HL-60 (cell line): ENCODE results near the gene SLC17A9.

Experiments
- DNase-seq, 2 experiments: peaks; one replicate each; pipeline ENCODE4 v3.0.0-alpha.2; 2010 to 2020; ENCODE audit warnings: low read depth in 1 of 2, low spot score in 1 of 2
- H3K27ac ChIP-seq: fragments of 250-450 bp; sonication (Bioruptor Pico); replicated peaks from 2 replicates; pipeline ENCODE4 v1.5.1; 2020; ENCODE audit warnings: mild to moderate bottlenecking, moderate library complexity
- H3K27me3 ChIP-seq: fragments of 250-450 bp; sonication (Bioruptor Pico); 2 replicates; pipeline ENCODE4 v1.5.1; 2021; ENCODE audit warnings: mild to moderate bottlenecking, moderate library complexity; ENCODE audit not compliant: insufficient read depth, poor library complexity, severe bottlenecking
- H3K4me3 ChIP-seq: replicated peaks from 2 replicates; pipeline ENCODE4 v1.5.1; 2011; ENCODE audit warnings: mild to moderate bottlenecking, control low read depth, low read length; ENCODE audit not compliant: insufficient read depth
- GABPA ChIP-seq: IDR thresholded peaks from 2 replicates; pipeline ENCODE4 v1.6.1; 2012; ENCODE audit warnings: low read depth
- POLR2AphosphoS5 ChIP-seq: IDR thresholded peaks from 2 replicates; pipeline ENCODE4 v1.6.1; 2012; ENCODE audit warnings: low read depth
- SPI1 ChIP-seq: IDR thresholded peaks from 2 replicates; pipeline ENCODE4 v1.6.1; 2012; ENCODE audit warnings: low read depth, mild to moderate bottlenecking, borderline replicate concordance
- TF ChIP-seq, protein P1 (sequence below): IDR thresholded peaks from 2 replicates; pipeline ENCODE4 v1.6.1; 2012; ENCODE audit warnings: low read depth; ENCODE audit not compliant: insufficient replicate concordance
- TF ChIP-seq, protein P2 (sequence below): IDR thresholded peaks from one replicate; pipeline ENCODE4 v1.5.1; 2011; ENCODE audit warnings: low read length, control low read depth, inconsistent platforms; ENCODE audit not compliant: insufficient read depth

The SLC17A9 gene

DNA sequence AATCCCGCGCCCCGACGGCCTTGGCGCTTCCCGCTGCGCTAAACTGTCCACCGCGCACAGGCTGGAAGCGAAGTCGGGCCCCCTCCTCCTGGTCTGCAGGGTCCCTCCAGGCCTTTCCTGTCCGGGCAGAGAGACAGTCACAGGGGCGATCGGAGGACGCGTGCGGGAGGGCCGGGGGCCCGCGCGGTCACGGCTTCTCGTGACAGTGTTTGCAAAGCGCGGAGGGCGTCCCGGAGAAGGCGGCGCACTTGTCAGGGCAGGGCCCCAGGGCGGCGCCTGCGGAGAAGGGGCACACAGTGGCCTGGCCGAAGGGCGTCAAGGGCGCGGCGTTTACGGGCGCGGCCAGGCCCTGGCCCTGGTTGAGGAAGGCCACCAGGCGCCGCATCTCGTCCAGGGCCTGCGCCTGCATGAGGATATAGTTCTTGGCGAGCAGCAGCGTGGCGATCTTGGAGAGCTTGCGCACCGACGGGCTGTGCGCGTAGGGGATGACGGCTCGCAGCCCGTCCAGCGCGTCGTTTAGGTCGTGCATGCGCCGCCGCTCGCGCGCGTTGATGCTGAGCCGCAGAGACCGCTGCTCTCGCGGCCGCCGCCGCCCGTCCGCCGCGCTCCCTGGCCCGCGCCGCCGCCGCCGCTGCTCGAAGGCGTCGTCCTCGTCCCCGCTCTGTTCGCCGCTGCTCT lies 53.5 kb downstream of the SLC17A9 start:
- no peak overlapping the region for H3K4me3 ChIP-seq
- no peak for DNase-seq
- H3K27ac ChIP-seq, result no peak overlapping the region
- peaks cover 76% of the 10 kb centered on the region for H3K27me3 ChIP-seq
- TF ChIP-seq GABPA (no peak), SPI1 (no peak), POLR2AphosphoS5 (no peak)
- TF ChIP-seq, protein P1, sequence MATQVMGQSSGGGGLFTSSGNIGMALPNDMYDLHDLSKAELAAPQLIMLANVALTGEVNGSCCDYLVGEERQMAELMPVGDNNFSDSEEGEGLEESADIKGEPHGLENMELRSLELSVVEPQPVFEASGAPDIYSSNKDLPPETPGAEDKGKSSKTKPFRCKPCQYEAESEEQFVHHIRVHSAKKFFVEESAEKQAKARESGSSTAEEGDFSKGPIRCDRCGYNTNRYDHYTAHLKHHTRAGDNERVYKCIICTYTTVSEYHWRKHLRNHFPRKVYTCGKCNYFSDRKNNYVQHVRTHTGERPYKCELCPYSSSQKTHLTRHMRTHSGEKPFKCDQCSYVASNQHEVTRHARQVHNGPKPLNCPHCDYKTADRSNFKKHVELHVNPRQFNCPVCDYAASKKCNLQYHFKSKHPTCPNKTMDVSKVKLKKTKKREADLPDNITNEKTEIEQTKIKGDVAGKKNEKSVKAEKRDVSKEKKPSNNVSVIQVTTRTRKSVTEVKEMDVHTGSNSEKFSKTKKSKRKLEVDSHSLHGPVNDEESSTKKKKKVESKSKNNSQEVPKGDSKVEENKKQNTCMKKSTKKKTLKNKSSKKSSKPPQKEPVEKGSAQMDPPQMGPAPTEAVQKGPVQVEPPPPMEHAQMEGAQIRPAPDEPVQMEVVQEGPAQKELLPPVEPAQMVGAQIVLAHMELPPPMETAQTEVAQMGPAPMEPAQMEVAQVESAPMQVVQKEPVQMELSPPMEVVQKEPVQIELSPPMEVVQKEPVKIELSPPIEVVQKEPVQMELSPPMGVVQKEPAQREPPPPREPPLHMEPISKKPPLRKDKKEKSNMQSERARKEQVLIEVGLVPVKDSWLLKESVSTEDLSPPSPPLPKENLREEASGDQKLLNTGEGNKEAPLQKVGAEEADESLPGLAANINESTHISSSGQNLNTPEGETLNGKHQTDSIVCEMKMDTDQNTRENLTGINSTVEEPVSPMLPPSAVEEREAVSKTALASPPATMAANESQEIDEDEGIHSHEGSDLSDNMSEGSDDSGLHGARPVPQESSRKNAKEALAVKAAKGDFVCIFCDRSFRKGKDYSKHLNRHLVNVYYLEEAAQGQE, result no peak
- TF ChIP-seq, protein P2, sequence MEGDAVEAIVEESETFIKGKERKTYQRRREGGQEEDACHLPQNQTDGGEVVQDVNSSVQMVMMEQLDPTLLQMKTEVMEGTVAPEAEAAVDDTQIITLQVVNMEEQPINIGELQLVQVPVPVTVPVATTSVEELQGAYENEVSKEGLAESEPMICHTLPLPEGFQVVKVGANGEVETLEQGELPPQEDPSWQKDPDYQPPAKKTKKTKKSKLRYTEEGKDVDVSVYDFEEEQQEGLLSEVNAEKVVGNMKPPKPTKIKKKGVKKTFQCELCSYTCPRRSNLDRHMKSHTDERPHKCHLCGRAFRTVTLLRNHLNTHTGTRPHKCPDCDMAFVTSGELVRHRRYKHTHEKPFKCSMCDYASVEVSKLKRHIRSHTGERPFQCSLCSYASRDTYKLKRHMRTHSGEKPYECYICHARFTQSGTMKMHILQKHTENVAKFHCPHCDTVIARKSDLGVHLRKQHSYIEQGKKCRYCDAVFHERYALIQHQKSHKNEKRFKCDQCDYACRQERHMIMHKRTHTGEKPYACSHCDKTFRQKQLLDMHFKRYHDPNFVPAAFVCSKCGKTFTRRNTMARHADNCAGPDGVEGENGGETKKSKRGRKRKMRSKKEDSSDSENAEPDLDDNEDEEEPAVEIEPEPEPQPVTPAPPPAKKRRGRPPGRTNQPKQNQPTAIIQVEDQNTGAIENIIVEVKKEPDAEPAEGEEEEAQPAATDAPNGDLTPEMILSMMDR, result no peak

DNA sequence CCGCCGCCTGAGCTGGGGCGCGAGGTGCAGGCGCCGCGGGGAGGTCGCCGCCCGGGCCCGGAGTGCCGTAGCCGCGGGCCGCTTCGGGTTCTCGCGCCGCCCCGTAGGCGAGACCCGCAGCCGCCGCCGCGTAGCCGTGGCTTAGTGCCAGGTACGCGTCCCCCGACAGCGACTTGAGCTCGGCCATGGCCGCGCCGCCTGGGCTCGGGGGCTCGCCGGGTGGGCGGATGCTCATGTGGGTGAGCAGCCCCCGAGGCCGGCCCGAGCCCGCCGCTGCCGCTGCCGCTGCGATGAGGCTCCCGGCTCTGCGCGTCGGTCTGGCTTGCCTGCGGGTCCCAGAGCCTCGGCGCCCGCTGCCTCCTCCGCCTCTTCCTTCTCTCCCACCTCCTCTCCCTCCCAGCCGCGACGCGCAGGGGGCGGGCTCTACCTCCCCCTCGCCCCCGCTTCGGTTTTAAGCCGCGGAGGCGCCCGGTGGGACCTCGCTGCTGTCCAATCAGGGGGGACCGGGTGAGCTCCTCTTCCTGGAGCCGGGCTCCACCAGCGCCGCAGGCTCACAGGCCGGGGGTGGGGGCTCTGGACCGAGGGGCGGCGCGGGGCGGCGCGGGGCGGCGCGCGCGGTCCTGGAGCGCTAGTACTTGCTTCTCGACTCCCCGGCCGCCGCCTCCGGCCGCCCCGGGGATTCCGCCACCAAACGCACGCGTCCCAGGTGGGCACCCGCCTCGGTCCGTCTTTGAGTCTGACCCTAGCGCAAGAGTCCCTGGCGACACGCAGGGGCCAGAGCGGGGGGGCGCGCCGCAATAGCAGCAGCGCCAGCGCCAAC lies 54.2 kb downstream of the SLC17A9 start, which contains the start of gene BHLHE23:
Gene BHLHE23, minus strand, starts transcription at position 425 of the 820 bp plus-strand sequence. Its CDS starts 190 bp downstream, at position 235.
- no peak for DNase-seq
- H3K4me3 ChIP-seq, result no peak within 1 kb of the TSS
- TF ChIP-seq, protein P2, result no peak
- TF ChIP-seq POLR2AphosphoS5, result no peak
- TF ChIP-seq SPI1, result no peak
- no peak for TF ChIP-seq GABPA
- TF ChIP-seq, protein P1, result no peak
- peaks cover 84% of the 10 kb centered on the region for H3K27me3 ChIP-seq
- no peak within 1 kb of the TSS for H3K27ac ChIP-seq

DNA sequence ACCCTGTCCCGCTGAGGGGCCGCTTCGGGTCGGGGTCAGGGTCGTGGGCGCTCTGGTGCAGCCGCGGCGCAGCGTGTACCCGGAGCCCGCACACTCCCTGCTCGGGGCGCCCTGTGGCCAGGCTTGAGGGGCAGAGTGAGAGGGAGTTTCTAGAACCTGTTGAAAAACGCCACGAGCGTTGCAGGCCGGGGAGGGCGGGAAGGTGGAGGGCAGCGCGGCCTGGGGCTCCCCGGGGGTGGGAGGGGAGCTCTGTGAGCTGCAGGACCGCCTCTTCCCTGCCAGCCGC lies 54.8 kb downstream of the SLC17A9 start:
- no peak for DNase-seq
- Histone ChIP-seq H3K27me3 (peaks cover 87% of the 10 kb centered on the region), H3K27ac (no peak overlapping the region), H3K4me3 (no peak overlapping the region)
- no peak for TF ChIP-seq GABPA
- TF ChIP-seq, protein P2, result no peak
- TF ChIP-seq SPI1, result no peak
- TF ChIP-seq, protein P1, result no peak
- TF ChIP-seq POLR2AphosphoS5, result no peak
